Measurements from ENCODE around the gene PNPLA8. TPM values are rescaled to one million over a fixed set of nuclear protein-coding genes. Genes with fewer than 3 reads are reported as not detected.

Gene PNPLA8
- total and polyA plus RNA-seq, 2 donors (not counting 1 experiment from before 2014, with no cell fraction given) = 12.3 to 57.3 TPM

GRCh38 chr7:108455551-108455997 is 70.4 kb downstream of the PNPLA8 start:
- H2AFZ ChIP-seq (ENCODE audit: insufficient read depth, low read depth, low read length, poor library complexity, severe bottlenecking) = peak overlapping the region; percentile 77
- 1% methylated on average over 47 of the region's 47 CpGs for WGBS (ENCODE audit: insufficient coverage)
- TF ChIP-seq CTCF (IDR thresholded peaks at IDR 0.05) (no peak), EZH2 (IDR thresholded peaks at IDR 0.05; ENCODE audit: borderline replicate concordance, insufficient read depth, low read depth, low read length, poor library complexity, severe bottlenecking) (no peak)
- H3K4me3 Mint-ChIP-seq = peak overlapping the region; percentile 86
- peaks cover 0 to 3% (median 0%) of the 10 kb centered on the region in 3 donors for H3K9me3 ChIP-seq (ENCODE audit: control extremely low read depth in 1 of 3, control insufficient read depth in 2 of 3, insufficient read depth in 1 of 3, low read length in 2 of 3)
- H3K36me3 ChIP-seq (replicated peaks in 1 of 2; ENCODE audit: control extremely low read depth in 1 of 2, control insufficient read depth in 1 of 2, extremely low read depth in 1 of 2, insufficient read depth in 2 of 2, low read length in 1 of 2) = no peaks in the 10 kb centered on the region
- peaks cover 0 to 48% (median 28%) of the 10 kb centered on the region in 4 experiments for H3K27me3 ChIP-seq (replicated peaks in 1 of 4; ENCODE audit: control extremely low read depth in 1 of 4, control insufficient read depth in 3 of 4, insufficient read depth in 4 of 4, low read length in 3 of 4)
- H3K27ac Mint-ChIP-seq = no peak overlapping the region
- no peaks in the 10 kb centered on the region for H3K9me3 Mint-ChIP-seq (ENCODE audit: insufficient read depth)
- CTCF ChIA-PET = interaction anchor here (1.1 to 6.0 kb wide), 3 partner anchors 12 to 41 kb away, joined by 3 to 48 read pairs (median 12); no protein-coding TSS in a partner anchor
- H3K4me1 Mint-ChIP-seq = peaks cover 22% of the 10 kb centered on the region
- POLR2A ChIA-PET = no interaction called here
- peaks cover 4% of the 10 kb centered on the region for H4K20me1 ChIP-seq (ENCODE audit: control insufficient read depth, insufficient read depth, low read length, poor library complexity, severe bottlenecking)
- peak overlapping the region; percentile 99 for H3K4me2 ChIP-seq (replicated peaks; ENCODE audit: low read depth, low read length, poor library complexity, severe bottlenecking)
- intact Hi-C loops (cut with micrococcal nuclease) = loop anchor here (2.0 kb wide), 2 partner anchors 39 to 113 kb away; partner anchors contain the start of genes DNAJB9 and THAP5
- H3K4me1 ChIP-seq (ENCODE audit: control insufficient read depth in 2 of 2, insufficient read depth in 2 of 2, low read length in 2 of 2) = peaks cover 20 to 24% of the 10 kb centered on the region in 2 donors
- peaks cover 40% of the 10 kb centered on the region for H3K27me3 Mint-ChIP-seq
- ATAC-seq (ENCODE audit: low read depth) (peak; percentile 15), DNase-seq (no peak)
- no peak overlapping the region for H3K27ac ChIP-seq (ENCODE audit: low read length in 2 of 2)
- peak overlapping the region; percentile 74 for H3K9ac ChIP-seq (ENCODE audit: low read length)
- no peaks in the 10 kb centered on the region for H3K79me2 ChIP-seq (ENCODE audit: control insufficient read depth, insufficient read depth, low read length)
- H3K4me3 ChIP-seq (ENCODE audit: control extremely low read depth in 1 of 5, extremely low read depth in 1 of 5, insufficient read depth in 1 of 5, low read depth in 2 of 5, low read length in 4 of 5) = peak overlapping the region; percentile 32 to 75 (median 61)

Measured in B cell (primary cell).